ENCODE results near the gene DCST2.

GRCh38 chr1:155023627-155024026 lies 10.0 kb downstream of the DCST2 start:
- TF ChIP-seq YY1 (IDR thresholded peaks at IDR 0.05; ENCODE audit: insufficient read depth, insufficient read length): no peak
- no peak for TF ChIP-seq SUZ12 (IDR thresholded peaks at IDR 0.05; ENCODE audit: extremely low read depth, insufficient read depth, insufficient read length)
